Breast epithelium (tissue), 4 donors: ENCODE measurements around the gene FBLN2. TPM values are rescaled to one million over a fixed set of nuclear protein-coding genes. Genes with fewer than 3 reads are reported as not detected.

ENCODE experiments used
- DNase-seq, 2 donors: peaks; one replicate each; pipeline ENCODE4 v3.0.0-alpha.2; 2019; ENCODE audit warnings: low spot score in 2 of 2
- H3K27ac ChIP-seq, 2 donors: fragments of 200-600 bp; sonication (generic) in 1 of 2; one replicate each; pipeline ENCODE4 v1.5.1; 2016 to 2019; ENCODE audit warnings: mild to moderate bottlenecking in 1 of 2
- H3K27me3 ChIP-seq, 2 donors: fragments of 200-600 bp; sonication (generic) in 1 of 2; one replicate each; pipeline versions ENCODE4 v1.5.1 to v1.6.0; 2017 to 2019; ENCODE audit warnings: control low read depth in 1 of 2, mild to moderate bottlenecking in 1 of 2
- H3K36me3 ChIP-seq: fragments of 200-600 bp; one replicate; pipeline ENCODE4 v1.5.1; 2019
- H3K4me1 ChIP-seq, 2 donors: fragments of 200-600 bp; sonication (generic); one replicate each; pipeline ENCODE4 v1.5.1; 2016 to 2019; ENCODE audit warnings: control low read depth in 1 of 2
- H3K4me3 ChIP-seq, 3 donors: fragments of 200-600 bp; sonication (generic); 1 replicate in 2 of 3; 2 replicates in 1 of 3; pipeline ENCODE4 v1.5.1; 2016 to 2019; ENCODE audit warnings: mild to moderate bottlenecking in 3 of 3, moderate library complexity in 2 of 3
- H3K9me3 ChIP-seq, 2 donors: fragments of 200-600 bp; sonication (generic) in 1 of 2; one replicate each; pipeline ENCODE4 v1.5.1; 2016 to 2019; ENCODE audit warnings: control low read depth in 1 of 2
- POLR2A ChIP-seq: fragments of 450-650 bp; IDR thresholded peaks from one replicate; pipeline ENCODE4 v1.6.1; 2016; ENCODE audit warnings: antibody characterized with exemption, mild to moderate bottlenecking, moderate library complexity
- POLR2AphosphoS5 ChIP-seq, 3 donors: sonication (generic); formaldehyde crosslinking; IDR thresholded peaks; one replicate each; pipeline ENCODE4 v1.6.1; 2017; ENCODE audit warnings: antibody characterized with exemption in 3 of 3
- intact Hi-C: fragments of 100-400 bp; cut with DNase I; formaldehyde crosslinking; loops from one replicate; pipeline ENCODE4 v1.15.1; 2023; ENCODE audit warnings: low total_unique reads
- total RNA-seq, 3 donors: library from RNA; depleted of rRNA; stranded (reverse); fragments of >200 nt; gene quantifications; one replicate each; pipeline ENCODE4 v1.1.0, GENCODE V29; 2016
- TF ChIP-seq, protein P1 (sequence below), 3 donors: fragments of 450-650 bp; IDR thresholded peaks; one replicate each; pipeline ENCODE4 v1.5.1; 2016 to 2017; ENCODE audit warnings: antibody characterized with exemption in 3 of 3, mild to moderate bottlenecking in 3 of 3, moderate library complexity in 3 of 3

FBLN2 gene
- total RNA-seq, 3 donors from 2014 or later, result 43.5 to 663 (median 81.3) TPM

DNA sequence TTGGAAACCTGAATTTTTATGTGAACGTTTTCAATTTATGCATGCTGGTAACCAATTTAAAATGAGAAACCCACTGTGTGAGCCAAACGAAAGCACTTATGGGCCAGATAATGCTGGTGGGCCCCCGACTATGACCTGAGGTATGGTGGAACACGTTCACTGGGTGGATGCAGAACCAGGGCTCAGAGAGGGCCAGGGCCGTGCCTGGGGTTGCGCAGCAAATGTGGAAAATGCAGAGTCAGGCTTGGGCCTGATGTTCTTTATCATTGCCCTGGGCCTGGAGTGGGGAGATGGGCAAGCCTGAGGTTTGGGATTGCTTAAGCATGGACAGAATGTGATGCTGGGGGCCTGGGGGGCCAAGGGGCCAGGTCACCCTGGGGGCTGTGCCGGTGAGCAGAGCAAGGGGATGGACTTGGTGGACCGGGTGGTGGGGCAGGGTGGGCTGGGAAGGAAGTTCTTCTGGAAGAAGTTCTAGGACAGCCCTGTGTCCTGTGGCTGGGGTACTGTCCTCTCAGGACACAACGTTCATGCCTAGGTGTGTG lies 17.9 kb downstream of the FBLN2 start:
- H3K27me3 ChIP-seq, result no peaks in the 10 kb centered on the region
- no peak overlapping the region for H3K27ac ChIP-seq
- intact Hi-C loops, result loop anchor here (2.0 kb wide), 1 partner anchor 76 kb away; no protein-coding TSS in a partner anchor
- H3K4me3 ChIP-seq, result no peak overlapping the region
- TF ChIP-seq POLR2A (no peak), POLR2AphosphoS5 (IDR thresholded peaks at IDR 0.05) (no peak)
- TF ChIP-seq, protein P1, sequence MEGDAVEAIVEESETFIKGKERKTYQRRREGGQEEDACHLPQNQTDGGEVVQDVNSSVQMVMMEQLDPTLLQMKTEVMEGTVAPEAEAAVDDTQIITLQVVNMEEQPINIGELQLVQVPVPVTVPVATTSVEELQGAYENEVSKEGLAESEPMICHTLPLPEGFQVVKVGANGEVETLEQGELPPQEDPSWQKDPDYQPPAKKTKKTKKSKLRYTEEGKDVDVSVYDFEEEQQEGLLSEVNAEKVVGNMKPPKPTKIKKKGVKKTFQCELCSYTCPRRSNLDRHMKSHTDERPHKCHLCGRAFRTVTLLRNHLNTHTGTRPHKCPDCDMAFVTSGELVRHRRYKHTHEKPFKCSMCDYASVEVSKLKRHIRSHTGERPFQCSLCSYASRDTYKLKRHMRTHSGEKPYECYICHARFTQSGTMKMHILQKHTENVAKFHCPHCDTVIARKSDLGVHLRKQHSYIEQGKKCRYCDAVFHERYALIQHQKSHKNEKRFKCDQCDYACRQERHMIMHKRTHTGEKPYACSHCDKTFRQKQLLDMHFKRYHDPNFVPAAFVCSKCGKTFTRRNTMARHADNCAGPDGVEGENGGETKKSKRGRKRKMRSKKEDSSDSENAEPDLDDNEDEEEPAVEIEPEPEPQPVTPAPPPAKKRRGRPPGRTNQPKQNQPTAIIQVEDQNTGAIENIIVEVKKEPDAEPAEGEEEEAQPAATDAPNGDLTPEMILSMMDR (IDR thresholded peaks at IDR 0.05), result no peak
- DNase-seq, result no peak
- H3K4me1 ChIP-seq, result no peaks in the 10 kb centered on the region
- no peaks in the 10 kb centered on the region for H3K36me3 ChIP-seq
- H3K9me3 ChIP-seq, result no peaks in the 10 kb centered on the region

DNA sequence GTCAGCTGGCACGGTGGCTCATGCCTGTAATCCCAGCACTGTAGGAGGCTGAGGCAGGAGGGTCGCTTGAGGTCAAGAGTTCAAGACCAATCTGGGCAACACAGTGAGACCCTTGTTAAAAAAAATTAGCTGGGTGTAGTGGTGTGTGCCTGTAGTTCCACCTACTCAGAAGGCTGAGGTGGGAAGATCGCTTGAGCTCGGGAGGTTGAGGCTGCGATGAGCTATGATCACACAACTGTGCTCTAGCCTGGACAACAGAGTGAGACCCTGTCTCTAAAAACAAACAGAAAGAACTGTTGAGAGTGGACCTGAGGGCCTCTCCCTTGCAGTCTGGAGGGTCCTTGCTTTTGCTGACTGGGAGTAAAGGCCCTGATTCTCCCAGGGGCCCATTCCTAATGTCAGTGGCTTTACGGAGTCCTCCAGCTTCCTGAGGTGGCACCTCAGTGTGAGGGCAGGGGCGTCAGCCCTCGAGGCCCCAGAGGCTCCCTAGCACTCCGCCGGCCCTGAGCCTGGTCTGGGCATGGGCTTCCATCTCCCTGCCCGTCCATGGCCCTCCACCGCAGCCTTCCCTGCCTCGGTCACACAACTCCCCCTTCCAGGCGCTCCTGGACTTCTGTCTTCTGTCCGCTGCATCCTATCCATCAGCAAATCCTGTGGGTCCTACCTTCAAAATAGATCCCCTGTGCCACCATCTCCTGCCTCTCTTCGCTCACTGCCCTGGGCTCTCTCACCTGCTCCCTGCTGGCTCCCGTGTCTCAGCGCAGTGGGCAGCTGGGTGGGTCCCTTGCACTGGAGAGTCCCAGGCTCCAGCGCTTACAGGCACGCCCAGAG lies 19.0 kb downstream of the FBLN2 start:
- H3K4me1 ChIP-seq, result no peaks in the 10 kb centered on the region
- H3K36me3 ChIP-seq, result no peaks in the 10 kb centered on the region
- TF ChIP-seq POLR2A, result no peak
- TF ChIP-seq, protein P1 (IDR thresholded peaks at IDR 0.05), result no peak
- TF ChIP-seq POLR2AphosphoS5 (IDR thresholded peaks at IDR 0.05), result no peak
- no peak overlapping the region for H3K27ac ChIP-seq
- intact Hi-C loops, result loop anchor here (2.0 kb wide), 1 partner anchor 75 kb away; no protein-coding TSS in a partner anchor
- no peak for DNase-seq
- no peaks in the 10 kb centered on the region for H3K27me3 ChIP-seq
- H3K4me3 ChIP-seq, result no peak overlapping the region
- no peaks in the 10 kb centered on the region for H3K9me3 ChIP-seq

DNA sequence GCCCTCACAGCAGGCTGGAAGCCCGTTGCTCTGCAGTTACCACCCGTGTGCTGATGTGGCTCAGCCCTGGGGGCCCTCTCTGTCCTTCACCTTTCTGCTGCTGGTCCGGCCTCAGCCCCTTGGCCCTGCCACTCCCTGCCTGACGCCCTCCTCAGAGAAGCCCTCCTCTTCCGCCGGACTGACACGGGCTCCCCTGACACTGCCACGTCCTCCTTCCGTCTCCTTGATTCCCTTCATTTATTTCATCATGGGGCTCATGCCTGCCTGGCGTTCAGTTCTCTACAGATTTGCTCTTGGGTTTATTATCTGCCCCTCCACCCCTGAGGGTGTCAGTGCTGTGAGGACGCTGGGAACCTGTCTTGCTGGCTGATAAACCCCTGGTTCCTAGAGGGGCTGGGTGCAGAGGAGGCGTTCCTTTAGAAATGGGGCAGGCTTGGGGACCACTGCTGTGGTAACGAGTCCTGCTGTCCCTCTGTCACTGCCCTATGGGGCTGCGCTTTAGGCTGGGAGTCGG lies 19.6 kb downstream of the FBLN2 start:
- intact Hi-C loops, result no loop called here
- Histone ChIP-seq H3K9me3 (no peaks in the 10 kb centered on the region), H3K4me3 (no peak overlapping the region), H3K27me3 (no peaks in the 10 kb centered on the region), H3K27ac (no peak overlapping the region), H3K36me3 (no peaks in the 10 kb centered on the region), H3K4me1 (no peaks in the 10 kb centered on the region)
- TF ChIP-seq POLR2AphosphoS5 (IDR thresholded peaks at IDR 0.05), result no peak
- no peak for TF ChIP-seq POLR2A
- TF ChIP-seq, protein P1 (IDR thresholded peaks at IDR 0.05), result no peak
- no peak for DNase-seq

DNA sequence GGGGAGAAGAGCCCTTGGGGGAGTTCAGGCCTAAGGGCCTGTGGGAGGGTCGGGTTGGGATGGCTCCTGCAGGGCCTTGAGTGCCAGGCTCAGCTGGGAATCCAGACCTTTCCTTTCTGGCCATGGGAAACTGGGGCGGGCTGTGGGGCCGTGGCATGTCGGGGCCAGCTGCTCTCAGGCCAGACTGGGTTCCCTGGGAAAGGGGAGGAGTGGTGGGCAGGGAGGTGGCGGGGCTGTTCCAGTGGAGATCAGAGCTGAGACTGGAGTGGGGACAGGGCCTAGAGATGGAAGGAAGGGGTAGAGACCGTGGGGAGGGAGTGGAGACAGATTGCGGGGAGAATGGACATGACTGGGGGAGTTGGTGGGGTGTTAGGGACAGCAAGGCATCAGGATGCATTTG lies 20.3 kb downstream of the FBLN2 start:
- Histone ChIP-seq H3K27ac (peak overlapping the region in 1 of 2 donors; percentile 32), H3K4me1 (no peaks in the 10 kb centered on the region), H3K27me3 (no peaks in the 10 kb centered on the region), H3K9me3 (no peaks in the 10 kb centered on the region), H3K36me3 (no peaks in the 10 kb centered on the region), H3K4me3 (no peak overlapping the region)
- no peak for DNase-seq
- TF ChIP-seq POLR2A (no peak), POLR2AphosphoS5 (IDR thresholded peaks at IDR 0.05) (no peak)
- TF ChIP-seq, protein P1 (IDR thresholded peaks at IDR 0.05), result no peak
- intact Hi-C loops, result no loop called here
